ENCODE results near the gene NRBF2.

- TF ChIP-seq EZH2phosphoT487 (IDR thresholded peaks at IDR 0.05; ENCODE audit: low read depth, severe bottlenecking, unreplicated experiment) (no peak), CTCF (IDR thresholded peaks at IDR 0.05; ENCODE audit: poor library complexity) (no peak), EZH2 (IDR thresholded peaks at IDR 0.05; ENCODE audit: borderline replicate concordance) (no peak)
These were observed 475 bp upstream of the NRBF2 start for GRCh38 chr10:63132651-63133055.
